K562 (cell line): ENCODE data around the gene PSD2. TPM values are rescaled to one million over a fixed set of nuclear protein-coding genes. Genes with fewer than 3 reads are reported as not detected.

Experiments used
- ATAC-seq: fragments of 200-7000 bp; cut with Tn5 transposase; 3 replicates; pipeline ENCODE4 v1.9.1; 2020; ENCODE audit warnings: moderate library complexity
- BruUV-seq: library from RNA; stranded (reverse); fragments of 400-500 nt; replicated peaks from 2 replicates; lab custom pipeline; 2021; lab: Mats Ljungman, UMichigan
- CTCF ChIA-PET: fragments of 300-600 bp; formaldehyde crosslinking; extraction: SDS; loops from one replicate; lab custom pipeline; 2021; ENCODE audit warnings: low intra/inter-chr PET ratio; lab: Yijun Ruan, JAX
- POLR2A ChIA-PET: fragments of 300-600, 350-650 bp; sonication (Branson Sonifier 250); formaldehyde crosslinking; extraction: SDS; loops from one replicate; lab custom pipeline; 2021; ENCODE audit warnings: antibody characterized with exemption, inconsistent platforms; lab: Yijun Ruan, JAX
- DNase-seq, 4 experiments: peaks; one replicate each; pipeline versions ENCODE4 v3.0.0 to v3.0.0-alpha.2; 2011 to 2018; ENCODE audit warnings: low spot score in 3 of 4, mixed read lengths in 3 of 4; ENCODE audit errors: extremely low read depth in 1 of 4
- FAIRE-seq: peaks from 2 replicates; lab custom pipeline; 2011; peaks lifted over from hg19 to GRCh38; lab: Jason Lieb, UNC
- H2AFZ ChIP-seq: 2 replicates; pipeline ENCODE4 v1.6.0; 2011; ENCODE audit warnings: low read depth, low read length, control low read depth, inconsistent platforms
- H3K27ac ChIP-seq: fragments of 200-600 bp; 3 replicates; pipeline ENCODE4 v1.8.0; 2011; ENCODE audit warnings: low read depth, mild to moderate bottlenecking, control low read depth, inconsistent platforms, low read length, moderate library complexity, mixed read lengths; ENCODE audit errors: extremely low read depth
- H3K27me3 ChIP-seq, 2 experiments: fragments of 300-600 bp in 1 of 2; 2 replicates in 1 of 2; 3 replicates in 1 of 2; pipeline versions ENCODE4 v1.6.0 to v1.8.0; 2011; ENCODE audit warnings: inconsistent platforms in 2 of 2, low read length in 2 of 2, mild to moderate bottlenecking in 1 of 2, mixed read lengths in 1 of 2, moderate library complexity in 1 of 2; ENCODE audit not compliant: control insufficient read depth in 2 of 2, insufficient read depth in 2 of 2
- H3K36me3 ChIP-seq: fragments of 300-600 bp; 3 replicates; pipeline ENCODE4 v1.8.0; 2011; ENCODE audit warnings: mild to moderate bottlenecking, low read length, inconsistent platforms; ENCODE audit not compliant: control insufficient read depth, insufficient read depth
- H3K4me1 ChIP-seq, 2 experiments: fragments of 200-600 bp in 1 of 2; replicated peaks in 1 of 2; 2 replicates in 1 of 2; 3 replicates in 1 of 2; pipeline versions ENCODE4 v1.5.1 to v1.8.0; 2011; ENCODE audit warnings: inconsistent platforms in 2 of 2, low read length in 2 of 2, mild to moderate bottlenecking in 1 of 2, mixed read lengths in 1 of 2, moderate library complexity in 1 of 2; ENCODE audit not compliant: control insufficient read depth in 2 of 2, insufficient read depth in 2 of 2
- H3K4me2 ChIP-seq: 2 replicates; pipeline ENCODE4 v1.6.1; 2011; ENCODE audit warnings: low read length, control low read depth, inconsistent platforms, mixed read lengths; ENCODE audit not compliant: insufficient read depth
- H3K4me3 ChIP-seq: fragments of 200-600 bp; sonication (generic), shearing (Covaris generic); 2 replicates; pipeline ENCODE4 v1.5.1; 2016; ENCODE audit warnings: control low read depth, inconsistent platforms
- H3K79me2 ChIP-seq: fragments of 200-600 bp; 3 replicates; pipeline ENCODE4 v1.8.0; 2011; ENCODE audit warnings: low read length, inconsistent platforms; ENCODE audit not compliant: control insufficient read depth, insufficient read depth
- H3K9ac ChIP-seq, 2 experiments: 2 replicates each; pipeline versions ENCODE4 v1.6.0 to v1.6.1; 2011; ENCODE audit warnings: low read depth in 2 of 2, low read length in 2 of 2, control low read depth in 1 of 2, inconsistent platforms in 1 of 2, mild to moderate bottlenecking in 1 of 2, mixed read lengths in 1 of 2; ENCODE audit not compliant: insufficient read depth in 1 of 2
- H3K9me1 ChIP-seq: one replicate; pipeline ENCODE4 v1.6.0; 2011; ENCODE audit warnings: inconsistent platforms, mild to moderate bottlenecking, low read length, moderate library complexity; ENCODE audit not compliant: control insufficient read depth, insufficient read depth
- H3K9me3 ChIP-seq: replicated peaks from 2 replicates; pipeline ENCODE4 v1.5.1; 2011; ENCODE audit warnings: low read depth, low read length, inconsistent platforms; ENCODE audit not compliant: control insufficient read depth, insufficient read depth
- H4K20me1 ChIP-seq: replicated peaks from 2 replicates; pipeline ENCODE4 v1.6.1; 2011; ENCODE audit warnings: low read length, inconsistent platforms, mixed read lengths; ENCODE audit not compliant: control insufficient read depth, insufficient read depth
- GATAD2A ChIP-seq: fragments of 450-650 bp; IDR thresholded peaks from 2 replicates; pipeline ENCODE4 v1.6.1; 2017
- MYC ChIP-seq, 2 experiments: fragments of 250-450 bp in 1 of 2; sonication (Bioruptor Pico) in 1 of 2; IDR thresholded peaks; 2 replicates each; pipeline versions ENCODE4 v1.5.1 to v1.6.1; 2012 to 2021; ENCODE audit warnings: low read depth in 2 of 2, borderline replicate concordance in 1 of 2, improper control_type of control experiment in 1 of 2, low read length in 1 of 2, mild to moderate bottlenecking in 1 of 2, moderate library complexity in 1 of 2
- NFATC3 ChIP-seq: fragments of 450-650 bp; IDR thresholded peaks from 2 replicates; pipeline ENCODE4 v1.6.1; 2017; ENCODE audit warnings: mild to moderate bottlenecking
- RNF219 ChIP-seq: fragments of 250-450 bp; sonication (Bioruptor Pico); IDR thresholded peaks from 2 replicates; pipeline ENCODE4 v1.5.0; 2022; ENCODE audit warnings: mild to moderate bottlenecking
- ZBTB33 ChIP-seq: sonication (generic); formaldehyde crosslinking; IDR thresholded peaks from 2 replicates; pipeline ENCODE4 v1.8.1; 2023; ENCODE audit warnings: mild to moderate bottlenecking, missing genetic modification reagents
- ZBTB7A ChIP-seq: IDR thresholded peaks from 2 replicates; pipeline ENCODE4 v1.6.1; 2011; ENCODE audit warnings: low read depth, mild to moderate bottlenecking, low read length, moderate library complexity, borderline replicate concordance; ENCODE audit not compliant: control insufficient read depth
- WGBS: fragments of 100-300 bp; shearing (Covaris generic); methylation state at CpG from one replicate; pipeline ENCODE4 v1.1.6; 2016; ENCODE audit warnings: low coverage, mixed read lengths; ENCODE audit not compliant: insufficient coverage; ENCODE audit errors: missing lambda C conversion rate; 5-methylcytosine and 5-hydroxymethylcytosine counted together
- in situ Hi-C: fragments of 300-500 bp; cut with MboI; formaldehyde crosslinking; loops from 4 replicates; pipeline ENCODE4 v1.15.0; 2018; ENCODE audit warnings: inconsistent platforms, mixed read lengths
- intact Hi-C: fragments of 100-400 bp; cut with micrococcal nuclease; formaldehyde crosslinking; loops from 2 replicates; pipeline ENCODE4 v1.14.2; 2022
- polyA plus RNA-seq, 8 experiments: library from polyadenylated mRNA; depleted of rRNA in 4 of 8; stranded (reverse) in 5 of 8; unstranded in 3 of 8; fragments of >200 nt; fragmentation: Nextera tagmentation in 2 of 8; fragmentation: Illumina TruSeq in 1 of 8; extraction: Ambion mirVana in 2 of 8; extraction: Trizol in 1 of 8; gene quantifications; 2 replicates each; pipeline versions ENCODE4 v1.2.1 to v1.2.3, GENCODE V29; 2011 to 2014; ENCODE audit warnings: inconsistent platforms in 1 of 8, missing spikeins in 1 of 8
- total RNA-seq, 7 experiments: library from RNA; depleted of rRNA in 6 of 7; stranded (reverse); fragments of >200 nt in 6 of 7; fragmentation: Illumina TruSeq in 2 of 7; extraction: Trizol in 2 of 7; gene quantifications; 2 replicates each; pipeline versions ENCODE4 v1.2.1 to v1.2.3, GENCODE V29; 2011 to 2021; ENCODE audit warnings: low replicate concordance in 1 of 7

Gene PSD2
- total and polyA plus RNA-seq, 9 of the 15 experiments (the other 6 are each of a cell fraction or from before 2014, with no cell fraction given) = 0.01 to 0.09 (median 0.04) TPM; not detected in 4

- ChIA-PET CTCF (interaction anchor here (0.6 kb wide), 1 partner anchor 923 kb away, joined by 3 read pairs; no protein-coding TSS in a partner anchor), POLR2A (interaction anchor here (1.3 kb wide), 1 partner anchor 10 kb away, joined by 3 read pairs; no protein-coding TSS in a partner anchor)
- ATAC-seq (no peak), DNase-seq (no peak), FAIRE-seq (no peak)
- H3K36me3 ChIP-seq = no peaks in the 10 kb centered on the region
- WGBS = 47% methylated on average over 25 of the region's 27 CpGs
- intact Hi-C loops (no loop called here), in situ Hi-C loops (no loop called here)
- H4K20me1 ChIP-seq = 0 out of 2 replicates have a peak, but pooled peaks cover 9% of the 10 kb centered on the region
- 0 out of 2 replicates have a peak, but pooled peaks have one; percentile 16 for TF ChIP-seq ZBTB7A
- TF ChIP-seq GATAD2A = no peak
- peak; percentile 68; the same call in 1 of the 2 replicates for TF ChIP-seq ZBTB33
- no peak for TF ChIP-seq RNF219
- no peak for TF ChIP-seq NFATC3
- no peak for TF ChIP-seq MYC (IDR thresholded peaks at IDR 0.05; ENCODE audit: low read depth, low read length)
- no peak for TF ChIP-seq MYC (CRISPR knock-in tag; IDR thresholded peaks at IDR 0.05; ENCODE audit: borderline replicate concordance, low read depth)
- H2AFZ ChIP-seq = no peak overlapping the region
- no peak overlapping the region for H3K4me2 ChIP-seq
- H3K9me1 ChIP-seq = peaks cover 5% of the 10 kb centered on the region
- no peaks in the 10 kb centered on the region; the same call in 2 of the 3 replicates for H3K79me2 ChIP-seq
- no TSS peak for BruUV-seq
- H3K27me3 ChIP-seq = peaks cover 15 to 26% of the 10 kb centered on the region in 2 experiments; a peak in 4 of 5 replicates
- no peak overlapping the region for H3K9ac ChIP-seq
- H3K27ac ChIP-seq = no peak overlapping the region
- no peak overlapping the region for H3K4me3 ChIP-seq
- H3K9me3 ChIP-seq = no peaks in the 10 kb centered on the region
- H3K4me1 ChIP-seq = peaks cover 41 to 54% of the 10 kb centered on the region in 2 experiments
Measured at GRCh38 chr5:139748505-139748826, 47.1 kb upstream of the PSD2 start.
